Right hindlimb (tissue), 1 donor: ENCODE measurements around the gene ARID4B.

Experiments
- DNase-seq: peaks from one replicate; pipeline ENCODE4 v3.0.0-alpha.2; 2018

Gene ARID4B

DNA sequence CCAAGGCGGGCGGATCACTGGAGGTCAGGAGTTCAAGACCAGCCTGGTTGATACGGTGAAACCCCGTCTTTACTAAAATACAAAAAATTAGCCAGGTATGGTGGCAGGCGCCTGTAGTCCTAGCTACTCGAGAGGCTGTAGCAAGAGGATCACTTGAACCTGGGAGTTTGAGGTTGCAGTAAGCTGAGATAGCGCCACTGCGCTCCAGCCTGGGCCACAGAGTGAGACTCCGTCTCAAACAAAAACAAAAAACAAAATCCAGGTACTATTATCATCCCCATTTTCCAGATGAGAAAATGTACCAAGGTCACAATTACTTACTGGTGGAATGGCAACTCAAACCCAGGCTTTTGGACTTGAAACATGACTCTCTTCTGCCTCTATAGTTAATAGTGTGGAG lies 203.9 kb downstream of the ARID4B start:
- DNase-seq: no peak

DNA sequence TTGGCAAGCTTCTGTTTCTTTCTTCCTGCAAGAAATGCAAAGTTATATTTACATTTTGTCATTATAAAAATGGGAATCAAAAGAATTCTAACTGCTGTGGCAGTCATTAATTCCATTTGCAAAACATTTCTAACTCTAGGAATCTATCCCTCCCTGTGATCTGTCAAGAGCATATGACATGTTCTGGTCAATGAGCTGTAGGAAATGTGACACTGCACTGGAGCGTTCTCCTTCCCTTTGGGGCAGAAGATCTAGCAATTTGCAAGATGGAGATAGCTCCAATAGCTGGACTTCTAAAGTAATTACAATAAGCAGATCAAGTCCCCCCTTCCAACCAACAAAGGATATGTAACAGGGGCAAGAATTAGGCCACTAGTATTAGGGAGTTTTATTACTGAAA lies 205.6 kb downstream of the ARID4B start:
- DNase-seq: no peak
